ENCODE measurements around the gene CABYR.

The CABYR gene

GRCh38 chr18:24121625-24122024, 17.2 kb upstream of the CABYR start:
- H3K9me3 Mint-ChIP-seq: no peaks in the 10 kb centered on the region
- H3K4me3 Mint-ChIP-seq: no peak overlapping the region
- H3K27ac Mint-ChIP-seq: no peak overlapping the region
- no peak for TF ChIP-seq CTCF (IDR thresholded peaks at IDR 0.05)
- H3K36me3 Mint-ChIP-seq (ENCODE audit: low read depth): peaks cover 31% of the 10 kb centered on the region
- H3K27me3 Mint-ChIP-seq (ENCODE audit: low read depth, poor library complexity): no peaks in the 10 kb centered on the region
- H3K4me1 Mint-ChIP-seq: peaks cover 8% of the 10 kb centered on the region
- no peak for DNase-seq

GRCh38 chr18:24126155-24126961, 12.5 kb upstream of the CABYR start:
- Mint-ChIP-seq H3K27me3 (ENCODE audit: low read depth, poor library complexity) (peaks cover 3% of the 10 kb centered on the region), H3K27ac (no peak overlapping the region), H3K9me3 (no peaks in the 10 kb centered on the region), H3K4me3 (no peak overlapping the region), H3K36me3 (ENCODE audit: low read depth) (peaks cover 29% of the 10 kb centered on the region), H3K4me1 (peaks cover 8% of the 10 kb centered on the region)
- DNase-seq: no peak
- TF ChIP-seq CTCF (IDR thresholded peaks at IDR 0.05): no peak

- no peak for DNase-seq
- peaks cover 3% of the 10 kb centered on the region for H3K27me3 Mint-ChIP-seq (ENCODE audit: low read depth, poor library complexity)
- TF ChIP-seq CTCF (IDR thresholded peaks at IDR 0.05): no peak
- peaks cover 25% of the 10 kb centered on the region for H3K36me3 Mint-ChIP-seq (ENCODE audit: low read depth)
- H3K4me3 Mint-ChIP-seq: no peak overlapping the region
- H3K4me1 Mint-ChIP-seq: peaks cover 4% of the 10 kb centered on the region
- no peaks in the 10 kb centered on the region for H3K9me3 Mint-ChIP-seq
- no peak overlapping the region for H3K27ac Mint-ChIP-seq
Measured at GRCh38 chr18:24127735-24128134, 11.1 kb upstream of the CABYR start.

GRCh38 chr18:24128700-24129099, 10.2 kb upstream of the CABYR start:
- H3K27me3 Mint-ChIP-seq (ENCODE audit: low read depth, poor library complexity): peaks cover 3% of the 10 kb centered on the region
- peaks cover 29% of the 10 kb centered on the region for H3K36me3 Mint-ChIP-seq (ENCODE audit: low read depth)
- H3K9me3 Mint-ChIP-seq: no peaks in the 10 kb centered on the region
- DNase-seq: no peak
- no peaks in the 10 kb centered on the region for H3K4me1 Mint-ChIP-seq
- no peak overlapping the region for H3K4me3 Mint-ChIP-seq
- H3K27ac Mint-ChIP-seq: no peak overlapping the region
- no peak for TF ChIP-seq CTCF (IDR thresholded peaks at IDR 0.05)

- no peak overlapping the region for H3K4me3 Mint-ChIP-seq
- H3K27me3 Mint-ChIP-seq (ENCODE audit: low read depth, poor library complexity): peaks cover 3% of the 10 kb centered on the region
- no peak overlapping the region for H3K27ac Mint-ChIP-seq
- no peak for DNase-seq
- H3K36me3 Mint-ChIP-seq (ENCODE audit: low read depth): peaks cover 25% of the 10 kb centered on the region
- no peaks in the 10 kb centered on the region for H3K9me3 Mint-ChIP-seq
- TF ChIP-seq CTCF (IDR thresholded peaks at IDR 0.05): no peak
- H3K4me1 Mint-ChIP-seq: no peaks in the 10 kb centered on the region
Measured at GRCh38 chr18:24130494-24130893, 8.4 kb upstream of the CABYR start.

- H3K9me3 Mint-ChIP-seq: peaks cover 4% of the 10 kb centered on the region
- H3K36me3 Mint-ChIP-seq (ENCODE audit: low read depth): peaks cover 21% of the 10 kb centered on the region
- no peak overlapping the region for H3K27ac Mint-ChIP-seq
- no peak overlapping the region for H3K4me3 Mint-ChIP-seq
- no peak for DNase-seq
- no peak for TF ChIP-seq CTCF (IDR thresholded peaks at IDR 0.05)
- peaks cover 23% of the 10 kb centered on the region for H3K4me1 Mint-ChIP-seq
- H3K27me3 Mint-ChIP-seq (ENCODE audit: low read depth, poor library complexity): no peaks in the 10 kb centered on the region
Measured at GRCh38 chr18:24136967-24137373, 1.9 kb upstream of the CABYR start.
